Measurements from ENCODE around the gene PALLD. TPM values are rescaled to one million over a fixed set of nuclear protein-coding genes. Genes with fewer than 3 reads are reported as not detected.

PALLD gene
- total RNA-seq, 3 donors from 2014 or later: 0.94 to 2.4 (median 1.2) TPM

- H3K27me3 Mint-ChIP-seq (ENCODE audit: low read depth): peaks cover 58% of the 10 kb centered on the region
- H3K9me3 Mint-ChIP-seq: no peaks in the 10 kb centered on the region
- ATAC-seq (peak; percentile 92 to 94), DNase-seq (peak; percentile 36)
- peak overlapping the region; percentile 65 for H3K4me3 Mint-ChIP-seq
- no peaks in the 10 kb centered on the region for H3K36me3 Mint-ChIP-seq (ENCODE audit: insufficient read depth)
- H3K4me1 Mint-ChIP-seq (ENCODE audit: low read depth): peaks cover 10% of the 10 kb centered on the region
Observed at GRCh38 chr4:168831919-168832762, 335.3 kb downstream of the PALLD start.

- peak in 1 of 2 donors; percentile 13 for ATAC-seq
- H3K4me1 Mint-ChIP-seq (ENCODE audit: low read depth): peaks cover 10% of the 10 kb centered on the region
- no peak for DNase-seq
- no peaks in the 10 kb centered on the region for H3K9me3 Mint-ChIP-seq
- H3K27me3 Mint-ChIP-seq (ENCODE audit: low read depth): peaks cover 66% of the 10 kb centered on the region
- peak overlapping the region; percentile 73 for H3K4me3 Mint-ChIP-seq
- H3K36me3 Mint-ChIP-seq (ENCODE audit: insufficient read depth): no peaks in the 10 kb centered on the region
Observed at GRCh38 chr4:168832763-168833575, 336.1 kb downstream of the PALLD start.

GRCh38 chr4:168833881-168834280 is 337.0 kb downstream of the PALLD start:
- Mint-ChIP-seq H3K9me3 (no peaks in the 10 kb centered on the region), H3K27me3 (ENCODE audit: low read depth) (peaks cover 69% of the 10 kb centered on the region), H3K4me3 (no peak overlapping the region), H3K36me3 (ENCODE audit: insufficient read depth) (no peaks in the 10 kb centered on the region), H3K4me1 (ENCODE audit: low read depth) (peaks cover 10% of the 10 kb centered on the region)
- DNase-seq: no peak
- no peak for ATAC-seq

GRCh38 chr4:168835880-168836454 is 339.1 kb downstream of the PALLD start:
- peaks cover 8% of the 10 kb centered on the region for H3K4me1 Mint-ChIP-seq (ENCODE audit: low read depth)
- DNase-seq: no peak
- no peaks in the 10 kb centered on the region for H3K36me3 Mint-ChIP-seq (ENCODE audit: insufficient read depth)

GRCh38 chr4:168836490-168836889 is 339.6 kb downstream of the PALLD start:
- ATAC-seq (no peak), DNase-seq (no peak)
- no peaks in the 10 kb centered on the region for H3K36me3 Mint-ChIP-seq (ENCODE audit: insufficient read depth)
- H3K27me3 Mint-ChIP-seq (ENCODE audit: low read depth): peaks cover 54% of the 10 kb centered on the region
- peaks cover 5% of the 10 kb centered on the region for H3K4me1 Mint-ChIP-seq (ENCODE audit: low read depth)
- H3K9me3 Mint-ChIP-seq: no peaks in the 10 kb centered on the region
- H3K4me3 Mint-ChIP-seq: no peak overlapping the region

More at GRCh38 chr4:168835880-168836454, 339.1 kb downstream of the PALLD start:
- no peak for ATAC-seq
- Mint-ChIP-seq H3K4me3 (no peak overlapping the region), H3K9me3 (no peaks in the 10 kb centered on the region), H3K27me3 (ENCODE audit: low read depth) (peaks cover 59% of the 10 kb centered on the region)

GRCh38 chr4:168837922-168838321 is 341.1 kb downstream of the PALLD start:
- no peaks in the 10 kb centered on the region for H3K9me3 Mint-ChIP-seq
- ATAC-seq (no peak), DNase-seq (no peak)
- peaks cover 47% of the 10 kb centered on the region for H3K27me3 Mint-ChIP-seq (ENCODE audit: low read depth)
- H3K4me3 Mint-ChIP-seq: no peak overlapping the region
- H3K4me1 Mint-ChIP-seq (ENCODE audit: low read depth): peaks cover 3% of the 10 kb centered on the region
- no peaks in the 10 kb centered on the region for H3K36me3 Mint-ChIP-seq (ENCODE audit: insufficient read depth)

GRCh38 chr4:168839758-168840391 is 343.0 kb downstream of the PALLD start:
- Mint-ChIP-seq H3K9me3 (no peaks in the 10 kb centered on the region), H3K4me3 (no peak overlapping the region), H3K4me1 (ENCODE audit: low read depth) (peaks cover 2% of the 10 kb centered on the region), H3K36me3 (ENCODE audit: insufficient read depth) (no peaks in the 10 kb centered on the region), H3K27me3 (ENCODE audit: low read depth) (peaks cover 40% of the 10 kb centered on the region)
- DNase-seq (no peak), ATAC-seq (no peak)

- Mint-ChIP-seq H3K4me1 (ENCODE audit: low read depth) (peaks cover 2% of the 10 kb centered on the region), H3K36me3 (ENCODE audit: insufficient read depth) (no peaks in the 10 kb centered on the region), H3K4me3 (no peak overlapping the region), H3K27me3 (ENCODE audit: low read depth) (peaks cover 39% of the 10 kb centered on the region), H3K9me3 (no peaks in the 10 kb centered on the region)
- DNase-seq (no peak), ATAC-seq (no peak)
Observed at GRCh38 chr4:168840392-168840763, 343.5 kb downstream of the PALLD start.

- ATAC-seq: no peak
Observed at GRCh38 chr4:168841000-168841671, 344.3 kb downstream of the PALLD start.

GRCh38 chr4:168841672-168842019 is 344.8 kb downstream of the PALLD start:
- H3K9me3 Mint-ChIP-seq: no peaks in the 10 kb centered on the region
- peaks cover 29% of the 10 kb centered on the region for H3K27me3 Mint-ChIP-seq (ENCODE audit: low read depth)
- no peak for ATAC-seq
- no peak overlapping the region for H3K4me3 Mint-ChIP-seq
- peaks cover 2% of the 10 kb centered on the region for H3K4me1 Mint-ChIP-seq (ENCODE audit: low read depth)
- DNase-seq: no peak
- H3K36me3 Mint-ChIP-seq (ENCODE audit: insufficient read depth): no peaks in the 10 kb centered on the region

More at GRCh38 chr4:168841000-168841671, 344.3 kb downstream of the PALLD start:
- no peaks in the 10 kb centered on the region for H3K9me3 Mint-ChIP-seq
- no peaks in the 10 kb centered on the region for H3K36me3 Mint-ChIP-seq (ENCODE audit: insufficient read depth)
- peaks cover 32% of the 10 kb centered on the region for H3K27me3 Mint-ChIP-seq (ENCODE audit: low read depth)
- peaks cover 2% of the 10 kb centered on the region for H3K4me1 Mint-ChIP-seq (ENCODE audit: low read depth)
- no peak for DNase-seq
- no peak overlapping the region for H3K4me3 Mint-ChIP-seq

GRCh38 chr4:168842186-168842585 is 345.3 kb downstream of the PALLD start:
- no peaks in the 10 kb centered on the region for H3K36me3 Mint-ChIP-seq (ENCODE audit: insufficient read depth)
- peaks cover 24% of the 10 kb centered on the region for H3K27me3 Mint-ChIP-seq (ENCODE audit: low read depth)
- ATAC-seq (no peak), DNase-seq (no peak)
- H3K9me3 Mint-ChIP-seq: no peaks in the 10 kb centered on the region
- no peak overlapping the region for H3K4me3 Mint-ChIP-seq
- peaks cover 2% of the 10 kb centered on the region for H3K4me1 Mint-ChIP-seq (ENCODE audit: low read depth)

GRCh38 chr4:168843635-168844034 is 346.8 kb downstream of the PALLD start:
- DNase-seq: no peak
- H3K36me3 Mint-ChIP-seq (ENCODE audit: insufficient read depth): no peaks in the 10 kb centered on the region
- H3K4me3 Mint-ChIP-seq: no peak overlapping the region
- peaks cover 2% of the 10 kb centered on the region for H3K4me1 Mint-ChIP-seq (ENCODE audit: low read depth)
- peaks cover 13% of the 10 kb centered on the region for H3K27me3 Mint-ChIP-seq (ENCODE audit: low read depth)
- ATAC-seq: no peak
- H3K9me3 Mint-ChIP-seq: no peaks in the 10 kb centered on the region

- Mint-ChIP-seq H3K36me3 (ENCODE audit: insufficient read depth) (no peaks in the 10 kb centered on the region), H3K9me3 (no peaks in the 10 kb centered on the region), H3K4me3 (no peak overlapping the region), H3K27me3 (ENCODE audit: low read depth) (peaks cover 10% of the 10 kb centered on the region), H3K4me1 (ENCODE audit: low read depth) (peaks cover 2% of the 10 kb centered on the region)
- no peak for DNase-seq
- no peak for ATAC-seq
Observed at GRCh38 chr4:168844353-168845049, 347.6 kb downstream of the PALLD start.
